T-cell (primary cell): ENCODE results near the gene HCRTR2. TPM values are rescaled to one million over a fixed set of nuclear protein-coding genes. Genes with fewer than 3 reads are reported as not detected.
"Not testable (repeated sequence)": the region's sequence is repeated elsewhere in the genome, so short reads cannot be mapped to it uniquely, and the experiment has no call there.

Experiments used
- ATAC-seq, 4 experiments: fragments of 200-7000 bp in 3 of 4; fragments of 150-1000 bp in 1 of 4; cut with Tn5 transposase; replicated peaks in 1 of 4; 1 replicate in 3 of 4; 2 replicates in 1 of 4; pipeline ENCODE4 v1.10.0; 2021; ENCODE audit warnings: moderate library complexity in 3 of 4, mild to moderate bottlenecking in 2 of 4, moderate number of reproducible peaks in 1 of 4
- CTCF ChIA-PET, 2 donors: fragments of 300-600 bp; sonication (Branson Sonifier 250); formaldehyde crosslinking; loops; one replicate each; lab custom pipeline; 2022; ENCODE audit warnings: antibody characterized with exemption in 2 of 2; lab: Charles Lee
- POLR2A ChIA-PET, 2 donors: fragments of 300-600 bp; sonication (Branson Sonifier 250); formaldehyde crosslinking; loops; one replicate each; lab custom pipeline; 2022; ENCODE audit warnings: antibody characterized with exemption in 2 of 2; lab: Charles Lee
- DNase-seq, 35 experiments: peaks; one replicate each; pipeline versions ENCODE4 v3.0.0 to v3.0.0-alpha.2; 2013 to 2023
- H3K27ac ChIP-seq: one replicate; pipeline ENCODE4 v1.5.1; 2013; ENCODE audit warnings: low read length
- H3K27me3 ChIP-seq, 2 experiments: replicated peaks in 1 of 2; 1 replicate in 1 of 2; 2 replicates in 1 of 2; pipeline versions ENCODE4 v1.6.1 to v1.7.0; 2013; ENCODE audit warnings: low read length in 1 of 2, mixed read lengths in 1 of 2; ENCODE audit not compliant: control insufficient read depth in 2 of 2, insufficient read depth in 2 of 2; ENCODE audit errors: extremely low read depth in 1 of 2
- H3K36me3 ChIP-seq, 2 donors: 1 replicate in 1 of 2; 2 replicates in 1 of 2; pipeline versions ENCODE4 v1.6.1 to v1.7.0; 2013; ENCODE audit warnings: low read length in 1 of 2; ENCODE audit not compliant: control insufficient read depth in 2 of 2, insufficient read depth in 1 of 2; ENCODE audit errors: extremely low read depth in 1 of 2
- H3K4me1 ChIP-seq, 2 experiments: 1 replicate in 1 of 2; 2 replicates in 1 of 2; pipeline versions ENCODE4 v1.6.1 to v1.7.0; 2013; ENCODE audit warnings: low read length in 2 of 2, mixed read lengths in 1 of 2; ENCODE audit not compliant: insufficient read depth in 2 of 2, control insufficient read depth in 1 of 2; ENCODE audit errors: extremely low read depth in 1 of 2
- H3K4me3 ChIP-seq, 2 donors: 1 replicate in 1 of 2; 2 replicates in 1 of 2; pipeline versions ENCODE4 v1.5.1 to v1.7.0; 2013; ENCODE audit warnings: mild to moderate bottlenecking in 2 of 2, low read length in 1 of 2, moderate library complexity in 1 of 2; ENCODE audit not compliant: control insufficient read depth in 1 of 2; ENCODE audit errors: extremely low read depth in 1 of 2
- H3K9me3 ChIP-seq: 2 replicates; pipeline ENCODE4 v1.7.0; 2013
- H3K27ac Mint-ChIP-seq, 2 donors: one replicate each; pipeline ENCODE4 v1.8.0; 2020 to 2021; ENCODE audit warnings: mild to moderate bottlenecking in 2 of 2, mixed read lengths in 2 of 2
- H3K27me3 Mint-ChIP-seq, 2 donors: one replicate each; pipeline ENCODE4 v1.8.0; 2021 to 2022; ENCODE audit warnings: mixed read lengths in 2 of 2
- H3K36me3 Mint-ChIP-seq: one replicate; pipeline ENCODE4 v1.8.0; 2021; ENCODE audit warnings: mixed read lengths
- H3K4me1 Mint-ChIP-seq, 3 donors: one replicate each; pipeline ENCODE4 v1.8.0; 2020 to 2022; ENCODE audit warnings: mixed read lengths in 3 of 3, mild to moderate bottlenecking in 1 of 3
- H3K4me3 Mint-ChIP-seq, 3 donors: one replicate each; pipeline ENCODE4 v1.8.0; 2020 to 2022; ENCODE audit warnings: mild to moderate bottlenecking in 3 of 3, mixed read lengths in 3 of 3, moderate library complexity in 3 of 3
- H3K9me3 Mint-ChIP-seq, 3 donors: one replicate each; pipeline ENCODE4 v1.8.0; 2020 to 2022; ENCODE audit warnings: mixed read lengths in 3 of 3
- WGBS: methylation state at CpG from one replicate; pipeline ENCODE4 v1.1.5; 2013; ENCODE audit warnings: missing lambda C conversion rate; ENCODE audit not compliant: insufficient coverage; 5-methylcytosine and 5-hydroxymethylcytosine counted together
- total RNA-seq, 35 experiments: library from RNA in 6 of 35; stranded (reverse) in 6 of 35; fragments of 120-200 nt in 1 of 35; gene quantifications; one replicate each; pipeline versions ENCODE4 v1.2.1 to v1.2.4 and lab custom pipeline; 2013 to 2026

HCRTR2 gene
- total RNA-seq, 5 donors from 2014 or later (not counting 1 experiment from before 2014, with no cell fraction given), result not detected

- CTCF ChIA-PET, result no interaction called here
- no peaks in the 10 kb centered on the region for H3K36me3 ChIP-seq
- H3K27ac Mint-ChIP-seq, result no peak overlapping the region
- DNase-seq (no peak), ATAC-seq (no peak)
- H3K4me1 Mint-ChIP-seq, result no peaks in the 10 kb centered on the region
- no peaks in the 10 kb centered on the region for H3K27me3 ChIP-seq
- no peaks in the 10 kb centered on the region for H3K4me1 ChIP-seq
- H3K4me3 ChIP-seq, result no peak overlapping the region
- no peaks in the 10 kb centered on the region for H3K27me3 Mint-ChIP-seq
- H3K36me3 Mint-ChIP-seq, result no peaks in the 10 kb centered on the region
- no peak overlapping the region for H3K27ac ChIP-seq
- H3K4me3 Mint-ChIP-seq, result no peak overlapping the region
- H3K9me3 ChIP-seq, result no peaks in the 10 kb centered on the region
- POLR2A ChIA-PET, result no interaction called here
- WGBS, result no CpG with 5 or more reads among the region's 2 CpGs
- H3K9me3 Mint-ChIP-seq, result peaks cover 8 to 20% (median 14%) of the 10 kb centered on the region in 3 donors
These were observed 31.7 kb upstream of the HCRTR2 start for GRCh38 chr6:55142610-55143009.

GRCh38 chr6:55153284-55153683 is 21.0 kb upstream of the HCRTR2 start:
- WGBS, result no CpG with 5 or more reads among the region's 1 CpG
- no peaks in the 10 kb centered on the region for H3K4me1 ChIP-seq
- no peak overlapping the region for H3K27ac ChIP-seq
- Mint-ChIP-seq H3K27me3 (no peaks in the 10 kb centered on the region), H3K27ac (no peak overlapping the region), H3K36me3 (no peaks in the 10 kb centered on the region), H3K4me1 (no peaks in the 10 kb centered on the region), H3K4me3 (no peak overlapping the region), H3K9me3 (peaks cover 10 to 26% (median 24%) of the 10 kb centered on the region in 3 donors)
- H3K4me3 ChIP-seq, result no peak overlapping the region
- H3K27me3 ChIP-seq, result no peaks in the 10 kb centered on the region
- DNase-seq (no peak), ATAC-seq (no peak)
- POLR2A ChIA-PET, result no interaction called here
- CTCF ChIA-PET, result no interaction called here
- no peaks in the 10 kb centered on the region for H3K36me3 ChIP-seq
- H3K9me3 ChIP-seq, result no peaks in the 10 kb centered on the region

GRCh38 chr6:55158784-55159183 is 15.5 kb upstream of the HCRTR2 start:
- ATAC-seq, H3K9me3 ChIP-seq, H3K27ac Mint-ChIP-seq, H3K4me1 Mint-ChIP-seq, DNase-seq, H3K4me3 Mint-ChIP-seq, H3K27ac ChIP-seq, H3K4me1 ChIP-seq, H3K4me3 ChIP-seq, H3K36me3 Mint-ChIP-seq, H3K27me3 Mint-ChIP-seq, H3K27me3 ChIP-seq, H3K36me3 ChIP-seq, POLR2A ChIA-PET, CTCF ChIA-PET: not testable (repeated sequence)
- H3K9me3 Mint-ChIP-seq, result peaks cover 12 to 29% (median 28%) of the 10 kb centered on the region in 3 donors
- WGBS, result 86% methylated on average over 8 of the region's 9 CpGs

- CTCF ChIA-PET, result no interaction called here
- Histone ChIP-seq H3K4me3 (no peak overlapping the region), H3K36me3 (no peaks in the 10 kb centered on the region), H3K27me3 (no peaks in the 10 kb centered on the region), H3K4me1 (no peaks in the 10 kb centered on the region), H3K9me3 (no peaks in the 10 kb centered on the region), H3K27ac (no peak overlapping the region)
- no peak for DNase-seq
- ATAC-seq, result no peak
- Mint-ChIP-seq H3K27ac (no peak overlapping the region), H3K9me3 (peaks cover 0 to 15% (median 7%) of the 10 kb centered on the region in 3 donors), H3K36me3 (no peaks in the 10 kb centered on the region), H3K4me1 (no peaks in the 10 kb centered on the region), H3K4me3 (no peak overlapping the region), H3K27me3 (peaks cover 0 to 2% of the 10 kb centered on the region in 2 donors)
- POLR2A ChIA-PET, result no interaction called here
- WGBS, result no CpG with 5 or more reads among the region's 1 CpG
These were observed 6.5 kb upstream of the HCRTR2 start for GRCh38 chr6:55167860-55168259.

GRCh38 chr6:55175078-55176049 is 1.0 kb downstream of the HCRTR2 start:
- POLR2A ChIA-PET, result no interaction called here
- Mint-ChIP-seq H3K4me1 (no peaks in the 10 kb centered on the region), H3K27ac (no peak overlapping the region), H3K36me3 (no peaks in the 10 kb centered on the region), H3K9me3 (peaks cover 6 to 26% (median 12%) of the 10 kb centered on the region in 3 donors), H3K4me3 (no peak overlapping the region), H3K27me3 (peaks cover 15% of the 10 kb centered on the region in 2 donors)
- DNase-seq, result no peak
- H3K4me3 ChIP-seq, result no peak overlapping the region
- no peaks in the 10 kb centered on the region for H3K4me1 ChIP-seq
- CTCF ChIA-PET, result no interaction called here
- WGBS, result 15% methylated on average over 7 of the region's 11 CpGs
- peaks cover 8 to 11% of the 10 kb centered on the region in 2 experiments for H3K27me3 ChIP-seq
- H3K36me3 ChIP-seq, result no peaks in the 10 kb centered on the region
- H3K9me3 ChIP-seq, result no peaks in the 10 kb centered on the region
- no peak overlapping the region for H3K27ac ChIP-seq
- no peak for ATAC-seq

GRCh38 chr6:55176958-55177357 is 2.6 kb downstream of the HCRTR2 start:
- Mint-ChIP-seq H3K27me3 (peaks cover 15% of the 10 kb centered on the region in 2 donors), H3K27ac (no peak overlapping the region), H3K36me3 (no peaks in the 10 kb centered on the region), H3K4me1 (no peaks in the 10 kb centered on the region), H3K4me3 (no peak overlapping the region), H3K9me3 (peaks cover 6 to 26% (median 12%) of the 10 kb centered on the region in 3 donors)
- POLR2A ChIA-PET, result no interaction called here
- Histone ChIP-seq H3K36me3 (no peaks in the 10 kb centered on the region), H3K4me1 (no peaks in the 10 kb centered on the region), H3K9me3 (no peaks in the 10 kb centered on the region), H3K27ac (no peak overlapping the region), H3K27me3 (peaks cover 8 to 11% of the 10 kb centered on the region in 2 experiments), H3K4me3 (no peak overlapping the region)
- CTCF ChIA-PET, result no interaction called here
- no peak for DNase-seq
- no peak for ATAC-seq
